Transverse colon (tissue), 4 donors: ENCODE measurements around the gene FRMD3. TPM values are rescaled to one million over a fixed set of nuclear protein-coding genes. Genes with fewer than 3 reads are reported as not detected.

Experiments
- DNase-seq: peaks from one replicate; pipeline ENCODE4 v3.0.0-alpha.2; 2019
- H3K27ac ChIP-seq, 4 donors: fragments of 200-600 bp; sonication (generic); 2 replicates each; pipeline ENCODE4 v1.5.1; 2016 to 2018; ENCODE audit warnings: inconsistent platforms in 4 of 4
- H3K27me3 ChIP-seq: fragments of 200-600 bp; sonication (generic); 2 replicates; pipeline ENCODE4 v1.5.1; 2017; ENCODE audit warnings: inconsistent platforms
- H3K36me3 ChIP-seq, 4 donors: fragments of 200-600 bp; sonication (generic); 2 replicates each; pipeline ENCODE4 v1.5.1; 2017 to 2019; ENCODE audit warnings: inconsistent platforms in 4 of 4
- H3K4me1 ChIP-seq, 4 donors: fragments of 200-600 bp; sonication (generic); 2 replicates each; pipeline ENCODE4 v1.5.1; 2017 to 2020; ENCODE audit warnings: inconsistent platforms in 4 of 4
- H3K4me3 ChIP-seq, 4 donors: fragments of 200-600 bp; sonication (generic); 1 replicate in 1 of 4; 2 replicates in 3 of 4; pipeline versions ENCODE4 v1.5.1 to v1.6.1; 2017 to 2019; ENCODE audit warnings: inconsistent platforms in 4 of 4
- H3K9me3 ChIP-seq, 2 donors: fragments of 200-600 bp; sonication (generic); 2 replicates each; pipeline ENCODE4 v1.5.1; 2017 to 2019; ENCODE audit warnings: inconsistent platforms in 2 of 2
- EP300 ChIP-seq: sonication (generic); formaldehyde crosslinking; IDR thresholded peaks from one replicate; pipeline ENCODE4 v1.6.1; 2017; ENCODE audit warnings: antibody characterized with exemption, low read depth
- POLR2A ChIP-seq: fragments of 450-650 bp; IDR thresholded peaks from one replicate; pipeline ENCODE4 v1.6.1; 2016; ENCODE audit warnings: antibody characterized with exemption, mild to moderate bottlenecking, moderate library complexity
- POLR2AphosphoS5 ChIP-seq, 3 donors: sonication (generic); formaldehyde crosslinking; IDR thresholded peaks; one replicate each; pipeline ENCODE4 v1.6.1; 2016; ENCODE audit warnings: antibody characterized with exemption in 3 of 3
- WGBS, 2 donors: methylation state at CpG; one replicate each; pipeline ENCODE4 v1.1.5; 2018; ENCODE audit warnings: low coverage in 1 of 2; 5-methylcytosine and 5-hydroxymethylcytosine counted together
- in situ Hi-C, 4 donors: fragments of 200-750 bp; cut with MboI; loops; one replicate each; pipeline versions ENCODE4 v1.15.0 to v1.15.1; 2017; ENCODE audit warnings: low sequenced_read_pairs in 3 of 4, low pct_ligation_motif_present in 1 of 4, low pct_unique_long_range_greater_than_20kb in 1 of 4
- intact Hi-C: fragments of 100-400 bp; cut with DNase I; formaldehyde crosslinking; loops from one replicate; pipeline ENCODE4 v1.15.1; 2023; ENCODE audit warnings: low total_unique reads
- total RNA-seq, 4 donors: library from RNA; depleted of rRNA; stranded (reverse); fragments of >200 nt; gene quantifications; one replicate each; pipeline ENCODE4 v1.1.0, GENCODE V29; 2016
- TF ChIP-seq, protein P1 (sequence below), 5 experiments: fragments of 200-600 bp in 3 of 5; fragments of 450-650 bp in 2 of 5; sonication (generic) in 3 of 5; IDR thresholded peaks; 1 replicate in 2 of 5; 2 replicates in 3 of 5; pipeline ENCODE4 v1.5.1; 2016 to 2017; ENCODE audit warnings: antibody characterized with exemption in 5 of 5, inconsistent platforms in 3 of 5, mild to moderate bottlenecking in 2 of 5, moderate library complexity in 1 of 5

The FRMD3 gene
- total RNA-seq, 4 donors from 2014 or later, result 5.8 to 37.0 (median 18.1) TPM

DNA sequence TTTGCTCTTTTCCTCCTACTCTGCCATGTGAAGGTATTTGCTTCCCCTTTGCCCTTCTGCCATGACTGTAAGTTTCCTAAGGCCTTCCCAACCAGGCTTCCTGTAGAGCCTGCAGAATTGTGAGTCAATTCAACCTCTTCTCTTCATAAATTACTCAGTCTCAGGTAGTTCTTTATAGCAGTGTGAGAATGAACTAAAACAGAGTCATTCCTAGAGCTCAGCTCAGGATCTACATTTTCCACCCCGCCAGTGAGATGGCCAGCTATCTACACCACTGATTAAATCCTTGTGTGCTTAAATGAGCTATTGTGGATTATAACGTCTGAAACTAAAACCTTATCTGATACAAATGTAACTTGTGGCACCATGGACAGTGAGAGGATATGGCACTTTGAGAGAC, 55.0 kb downstream of the FRMD3 start:
- H3K36me3 ChIP-seq, result no peaks in the 10 kb centered on the region
- in situ Hi-C loops, result no loop called here
- no peak for TF ChIP-seq POLR2AphosphoS5 (IDR thresholded peaks at IDR 0.05)
- intact Hi-C loops, result no loop called here
- H3K4me3 ChIP-seq, result no peak overlapping the region
- peaks cover 5% of the 10 kb centered on the region in 2 donors for H3K9me3 ChIP-seq
- DNase-seq, result no peak
- no peaks in the 10 kb centered on the region for H3K4me1 ChIP-seq
- H3K27me3 ChIP-seq, result no peaks in the 10 kb centered on the region
- H3K27ac ChIP-seq, result no peak overlapping the region
- 75 to 80% methylated on average over 1 to 2 of the region's 2 CpGs for WGBS, 2 donors

GRCh38 chr9:83479765-83480164, 58.4 kb downstream of the FRMD3 start:
- Histone ChIP-seq H3K36me3 (no peaks in the 10 kb centered on the region), H3K27ac (no peak overlapping the region), H3K9me3 (peaks cover 5% of the 10 kb centered on the region in 2 donors), H3K27me3 (no peaks in the 10 kb centered on the region), H3K4me3 (no peak overlapping the region), H3K4me1 (peaks cover 0 to 4% (median 0%) of the 10 kb centered on the region in 4 donors)
- no peak for TF ChIP-seq POLR2A
- TF ChIP-seq EP300, result no peak
- TF ChIP-seq, protein P1, sequence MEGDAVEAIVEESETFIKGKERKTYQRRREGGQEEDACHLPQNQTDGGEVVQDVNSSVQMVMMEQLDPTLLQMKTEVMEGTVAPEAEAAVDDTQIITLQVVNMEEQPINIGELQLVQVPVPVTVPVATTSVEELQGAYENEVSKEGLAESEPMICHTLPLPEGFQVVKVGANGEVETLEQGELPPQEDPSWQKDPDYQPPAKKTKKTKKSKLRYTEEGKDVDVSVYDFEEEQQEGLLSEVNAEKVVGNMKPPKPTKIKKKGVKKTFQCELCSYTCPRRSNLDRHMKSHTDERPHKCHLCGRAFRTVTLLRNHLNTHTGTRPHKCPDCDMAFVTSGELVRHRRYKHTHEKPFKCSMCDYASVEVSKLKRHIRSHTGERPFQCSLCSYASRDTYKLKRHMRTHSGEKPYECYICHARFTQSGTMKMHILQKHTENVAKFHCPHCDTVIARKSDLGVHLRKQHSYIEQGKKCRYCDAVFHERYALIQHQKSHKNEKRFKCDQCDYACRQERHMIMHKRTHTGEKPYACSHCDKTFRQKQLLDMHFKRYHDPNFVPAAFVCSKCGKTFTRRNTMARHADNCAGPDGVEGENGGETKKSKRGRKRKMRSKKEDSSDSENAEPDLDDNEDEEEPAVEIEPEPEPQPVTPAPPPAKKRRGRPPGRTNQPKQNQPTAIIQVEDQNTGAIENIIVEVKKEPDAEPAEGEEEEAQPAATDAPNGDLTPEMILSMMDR (IDR thresholded peaks at IDR 0.05), result no peak
- TF ChIP-seq POLR2AphosphoS5 (IDR thresholded peaks at IDR 0.05), result no peak
- WGBS, 2 donors, result 82 to 93% methylated on average over 1 to 2 of the region's 2 CpGs
- no peak for DNase-seq
- in situ Hi-C loops (no loop called here), intact Hi-C loops (no loop called here)

- TF ChIP-seq EP300, result no peak
- no peak for TF ChIP-seq POLR2A
- no peak for DNase-seq
- in situ Hi-C loops, result no loop called here
- Histone ChIP-seq H3K27ac (no peak overlapping the region), H3K27me3 (no peaks in the 10 kb centered on the region), H3K36me3 (no peaks in the 10 kb centered on the region), H3K4me1 (peaks cover 4 to 24% (median 19%) of the 10 kb centered on the region in 4 donors), H3K4me3 (no peak overlapping the region), H3K9me3 (peaks cover 5% of the 10 kb centered on the region in 2 donors)
- WGBS, 2 donors, result 79 to 100% methylated on average over 2 to 3 of the region's 3 CpGs
- intact Hi-C loops, result no loop called here
Measured at GRCh38 chr9:83477571-83477970, 60.6 kb downstream of the FRMD3 start.

DNA sequence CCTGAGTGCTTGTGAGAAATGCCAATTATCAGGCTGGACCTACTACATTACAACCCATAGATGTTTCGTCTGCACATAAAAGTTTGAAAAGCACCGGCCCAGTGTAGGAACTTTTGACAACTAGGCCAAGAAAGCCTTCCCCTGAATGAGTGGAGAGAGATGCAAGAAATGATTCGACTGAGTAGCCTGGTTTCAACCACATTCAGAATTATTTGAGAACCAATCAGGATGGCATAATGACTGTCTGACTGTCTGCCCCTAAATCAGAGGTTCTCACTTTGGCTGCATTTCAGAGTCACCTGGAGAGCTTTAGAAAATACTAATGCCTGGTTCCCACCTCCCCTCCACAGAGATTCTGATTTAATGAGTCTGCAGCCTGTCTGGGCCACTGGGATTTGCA, 61.1 kb downstream of the FRMD3 start:
- Histone ChIP-seq H3K4me3 (no peak overlapping the region), H3K4me1 (peaks cover 6 to 29% (median 20%) of the 10 kb centered on the region in 4 donors), H3K9me3 (peaks cover 5% of the 10 kb centered on the region in 2 donors), H3K36me3 (no peaks in the 10 kb centered on the region), H3K27ac (no peak overlapping the region), H3K27me3 (no peaks in the 10 kb centered on the region)
- no peak for DNase-seq
- WGBS, 2 donors, result 90% methylated on average over 3 of the region's 3 CpGs; no CpG with 5 or more reads in 1 of the 2 donors
- intact Hi-C loops (no loop called here), in situ Hi-C loops (no loop called here)
- TF ChIP-seq POLR2AphosphoS5 (IDR thresholded peaks at IDR 0.05), result no peak
- TF ChIP-seq EP300, result no peak
- TF ChIP-seq, protein P1 (IDR thresholded peaks at IDR 0.05), result no peak
- TF ChIP-seq POLR2A, result no peak

- Histone ChIP-seq H3K27me3 (no peaks in the 10 kb centered on the region), H3K36me3 (no peaks in the 10 kb centered on the region), H3K4me1 (peaks cover 11 to 35% (median 20%) of the 10 kb centered on the region in 4 donors), H3K9me3 (peaks cover 5% of the 10 kb centered on the region in 2 donors), H3K4me3 (no peak overlapping the region), H3K27ac (no peak overlapping the region)
- WGBS, 2 donors, result 92 to 94% methylated on average over 4 of the region's 4 CpGs
- in situ Hi-C loops (no loop called here), intact Hi-C loops (no loop called here)
- no peak for DNase-seq
- TF ChIP-seq EP300 (no peak), POLR2A (no peak), POLR2AphosphoS5 (IDR thresholded peaks at IDR 0.05) (no peak)
- TF ChIP-seq, protein P1 (IDR thresholded peaks at IDR 0.05), result no peak
Measured at GRCh38 chr9:83476513-83476912, 61.7 kb downstream of the FRMD3 start.
